WTC11 (cell line): ENCODE data around the gene ZNF212. TPM values are rescaled to one million over a fixed set of nuclear protein-coding genes. Genes with fewer than 3 reads are reported as not detected.

Source experiments
- ATAC-seq: fragments of 200-7000 bp; cut with Tn5 transposase; 2 replicates; pipeline ENCODE4 v1.10.0; 2021; ENCODE audit warnings: mild to moderate bottlenecking, moderate library complexity
- CTCF ChIA-PET: fragments of 300-600 bp; sonication (Branson Sonifier 250); formaldehyde crosslinking; loops from one replicate; lab custom pipeline; 2021; ENCODE audit warnings: antibody characterized with exemption; lab: Charles Lee
- POLR2A ChIA-PET: fragments of 350-600 bp; sonication (Branson Sonifier 250); formaldehyde crosslinking; loops from one replicate; lab custom pipeline; 2021; ENCODE audit warnings: antibody characterized with exemption; lab: Charles Lee
- DNase-seq: peaks from one replicate; pipeline ENCODE4 v3.0.0; 2021; ENCODE audit warnings: low spot score
- H3K27ac Mint-ChIP-seq: 2 replicates; pipeline ENCODE4 v1.8.0; 2021; ENCODE audit warnings: mixed read lengths
- H3K27me3 Mint-ChIP-seq: 2 replicates; pipeline ENCODE4 v1.8.0; 2021; ENCODE audit warnings: low read depth, mild to moderate bottlenecking, moderate library complexity, mixed read lengths
- H3K36me3 Mint-ChIP-seq: 2 replicates; pipeline ENCODE4 v1.8.0; 2021; ENCODE audit warnings: mixed read lengths
- H3K4me1 Mint-ChIP-seq: 2 replicates; pipeline ENCODE4 v1.8.0; 2022; ENCODE audit warnings: mixed read lengths
- H3K4me3 Mint-ChIP-seq: 2 replicates; pipeline ENCODE4 v1.8.0; 2021; ENCODE audit warnings: mild to moderate bottlenecking, moderate library complexity, mixed read lengths
- H3K9me3 Mint-ChIP-seq: 2 replicates; pipeline ENCODE4 v1.8.0; 2021; ENCODE audit warnings: mixed read lengths
- CTCF ChIP-seq: fragments of 200-600 bp; IDR thresholded peaks from 2 replicates; pipeline ENCODE4 v1.8.0; 2022; ENCODE audit warnings: antibody characterized with exemption
- E2F1 ChIP-seq: sonication (generic); formaldehyde crosslinking; IDR thresholded peaks from 2 replicates; pipeline ENCODE4 v1.8.0; 2022; ENCODE audit warnings: mild to moderate bottlenecking, missing genetic modification reagents
- E2F5 ChIP-seq: sonication (generic); formaldehyde crosslinking; IDR thresholded peaks from 2 replicates; pipeline ENCODE4 v1.8.1; 2022; ENCODE audit warnings: mild to moderate bottlenecking, moderate library complexity, missing genetic modification reagents
- EMX1 ChIP-seq: fragments of 250-450 bp; sonication (Bioruptor Pico); IDR thresholded peaks from 2 replicates; pipeline ENCODE4 v1.8.0; 2021; ENCODE audit warnings: mild to moderate bottlenecking
- GTF2I ChIP-seq: fragments of 250-450 bp; sonication (Bioruptor Pico); conservative IDR thresholded peaks from 2 replicates; pipeline ENCODE4 v1.4.0; 2021; ENCODE audit warnings: mild to moderate bottlenecking
- MLX ChIP-seq: sonication (generic); formaldehyde crosslinking; IDR thresholded peaks from 2 replicates; pipeline ENCODE4 v1.8.1; 2023; ENCODE audit warnings: mild to moderate bottlenecking, missing genetic modification reagents, moderate library complexity
- MYBL2 ChIP-seq: sonication (generic); formaldehyde crosslinking; IDR thresholded peaks from 2 replicates; pipeline ENCODE4 v1.8.1; 2023; ENCODE audit warnings: mild to moderate bottlenecking, moderate library complexity, missing genetic modification reagents
- NR3C1 ChIP-seq: sonication (generic); formaldehyde crosslinking; conservative IDR thresholded peaks from 2 replicates; pipeline ENCODE4 v1.8.1; 2023; ENCODE audit warnings: low read depth, mild to moderate bottlenecking, missing genetic modification reagents
- RELA ChIP-seq: sonication (generic); formaldehyde crosslinking; IDR thresholded peaks from 2 replicates; pipeline ENCODE4 v1.8.1; 2022; ENCODE audit warnings: missing genetic modification reagents, mild to moderate bottlenecking, borderline replicate concordance
- SP1 ChIP-seq: sonication (generic); formaldehyde crosslinking; conservative IDR thresholded peaks from 2 replicates; pipeline ENCODE4 v1.8.1; 2022; ENCODE audit warnings: missing genetic modification reagents
- STAT6 ChIP-seq: sonication (generic); formaldehyde crosslinking; conservative IDR thresholded peaks from 2 replicates; pipeline ENCODE4 v1.8.1; 2023; ENCODE audit warnings: mild to moderate bottlenecking, low read depth, missing genetic modification reagents, moderate library complexity
- TCF7 ChIP-seq: sonication (generic); formaldehyde crosslinking; IDR thresholded peaks from 2 replicates; pipeline ENCODE4 v1.8.0; 2022; ENCODE audit warnings: mild to moderate bottlenecking, low read depth, missing genetic modification reagents, moderate library complexity
- TEAD1 ChIP-seq: sonication (generic); formaldehyde crosslinking; IDR thresholded peaks from 2 replicates; pipeline ENCODE4 v1.8.0; 2022; ENCODE audit warnings: mild to moderate bottlenecking, missing genetic modification reagents
- TEAD4 ChIP-seq: sonication (generic); formaldehyde crosslinking; IDR thresholded peaks from 2 replicates; pipeline ENCODE4 v1.8.0; 2022; ENCODE audit warnings: mild to moderate bottlenecking, missing genetic modification reagents
- ZMAT4 ChIP-seq: fragments of 250-450 bp; sonication (Bioruptor Pico); IDR thresholded peaks from 2 replicates; pipeline ENCODE4 v1.9.0; 2021; ENCODE audit warnings: mild to moderate bottlenecking
- ZNF121 ChIP-seq: sonication (generic); formaldehyde crosslinking; IDR thresholded peaks from 2 replicates; pipeline ENCODE4 v1.8.0; 2023; ENCODE audit warnings: missing genetic modification reagents
- ZNF219 ChIP-seq: sonication (generic); formaldehyde crosslinking; IDR thresholded peaks from 2 replicates; pipeline ENCODE4 v1.8.0; 2023; ENCODE audit warnings: missing genetic modification reagents, mild to moderate bottlenecking, borderline replicate concordance
- ZNF423 ChIP-seq: fragments of 250-450 bp; sonication (Bioruptor Pico); IDR thresholded peaks from 2 replicates; pipeline ENCODE4 v2.1.2; 2022; ENCODE audit warnings: mild to moderate bottlenecking, moderate library complexity
- ZNF512 ChIP-seq: sonication (generic); formaldehyde crosslinking; IDR thresholded peaks from 2 replicates; pipeline ENCODE4 v1.8.1; 2022; ENCODE audit warnings: missing genetic modification reagents, borderline replicate concordance
- ZNF532 ChIP-seq: fragments of 250-450 bp; sonication (Bioruptor Pico); IDR thresholded peaks from 2 replicates; pipeline ENCODE4 v1.9.0; 2021; ENCODE audit warnings: mild to moderate bottlenecking, borderline replicate concordance
- total RNA-seq: library from RNA; stranded (reverse); gene quantifications from 3 replicates; pipeline ENCODE4 v1.2.3, GENCODE V29; 2021

The ZNF212 gene
- total RNA-seq, 1 experiment from 2014 or later = 23.0 TPM

- TF ChIP-seq ZNF512 (CRISPR knock-in tag) (no peak), MLX (CRISPR knock-in tag) (no peak), RELA (CRISPR knock-in tag) (no peak), TEAD4 (CRISPR knock-in tag) (no peak), EMX1 (CRISPR knock-in tag) (no peak)
These were observed 42.3 kb downstream of the ZNF212 start (continued) for GRCh38 chr7:149281508-149282330.

- peaks cover 27% of the 10 kb centered on the region for H3K27me3 Mint-ChIP-seq
- no peak overlapping the region for H3K27ac Mint-ChIP-seq
- H3K4me3 Mint-ChIP-seq = no peak overlapping the region
- DNase-seq = no peak
- ChIA-PET CTCF (no interaction called here), POLR2A (no interaction called here)
- H3K4me1 Mint-ChIP-seq = peaks cover 17% of the 10 kb centered on the region
- H3K9me3 Mint-ChIP-seq = no peaks in the 10 kb centered on the region
- ATAC-seq = no peak
- peaks cover 21% of the 10 kb centered on the region for H3K36me3 Mint-ChIP-seq
- no peak for TF ChIP-seq E2F5 (CRISPR knock-in tag)
- no peak for TF ChIP-seq TEAD4 (CRISPR knock-in tag)
- no peak for TF ChIP-seq ZNF423 (CRISPR knock-in tag)
- TF ChIP-seq MYBL2 = no peak
- no peak for TF ChIP-seq ZNF219 (CRISPR knock-in tag)
- no peak for TF ChIP-seq STAT6 (CRISPR knock-in tag)
- TF ChIP-seq GTF2I (CRISPR knock-in tag) = no peak
- TF ChIP-seq SP1 (CRISPR knock-in tag) = no peak
- TF ChIP-seq NR3C1 (CRISPR knock-in tag) = no peak
- TF ChIP-seq CTCF = no peak
- no peak for TF ChIP-seq TCF7
- no peak for TF ChIP-seq ZNF532 (CRISPR knock-in tag)
- TF ChIP-seq ZMAT4 (CRISPR knock-in tag) = no peak
- TF ChIP-seq ZNF121 (CRISPR knock-in tag) = no peak
- TF ChIP-seq TEAD1 (CRISPR knock-in tag) = no peak
- TF ChIP-seq E2F1 (CRISPR knock-in tag) = no peak
These were observed 42.8 kb downstream of the ZNF212 start for GRCh38 chr7:149282331-149282655.
